HG03457 (cell line): ENCODE results near the gene CCDC134.
A peak's percentile ranks its signal among the peaks of the same experiment; 100 is the strongest.
"Not testable (repeated sequence)": the region's sequence is repeated elsewhere in the genome, so short reads cannot be mapped to it uniquely, and the experiment has no call there.

ENCODE experiments used
- ATAC-seq: cut with Tn5 transposase; IDR thresholded peaks from one replicate; pipeline ENCODE4 v1.9.1; 2021; ENCODE audit warnings: moderate number of reproducible peaks; ENCODE audit not compliant: unreplicated experiment

Gene CCDC134

GRCh38 chr22:41842996-41843970, 42.8 kb downstream of the CCDC134 start:
- ATAC-seq: no peak

GRCh38 chr22:41844036-41844435, 43.6 kb downstream of the CCDC134 start:
- no peak for ATAC-seq

- ATAC-seq: no peak
Measured at GRCh38 chr22:41844513-41844912, 44.0 kb downstream of the CCDC134 start.

GRCh38 chr22:41845380-41846267, 45.1 kb downstream of the CCDC134 start:
- no peak for ATAC-seq

DNA sequence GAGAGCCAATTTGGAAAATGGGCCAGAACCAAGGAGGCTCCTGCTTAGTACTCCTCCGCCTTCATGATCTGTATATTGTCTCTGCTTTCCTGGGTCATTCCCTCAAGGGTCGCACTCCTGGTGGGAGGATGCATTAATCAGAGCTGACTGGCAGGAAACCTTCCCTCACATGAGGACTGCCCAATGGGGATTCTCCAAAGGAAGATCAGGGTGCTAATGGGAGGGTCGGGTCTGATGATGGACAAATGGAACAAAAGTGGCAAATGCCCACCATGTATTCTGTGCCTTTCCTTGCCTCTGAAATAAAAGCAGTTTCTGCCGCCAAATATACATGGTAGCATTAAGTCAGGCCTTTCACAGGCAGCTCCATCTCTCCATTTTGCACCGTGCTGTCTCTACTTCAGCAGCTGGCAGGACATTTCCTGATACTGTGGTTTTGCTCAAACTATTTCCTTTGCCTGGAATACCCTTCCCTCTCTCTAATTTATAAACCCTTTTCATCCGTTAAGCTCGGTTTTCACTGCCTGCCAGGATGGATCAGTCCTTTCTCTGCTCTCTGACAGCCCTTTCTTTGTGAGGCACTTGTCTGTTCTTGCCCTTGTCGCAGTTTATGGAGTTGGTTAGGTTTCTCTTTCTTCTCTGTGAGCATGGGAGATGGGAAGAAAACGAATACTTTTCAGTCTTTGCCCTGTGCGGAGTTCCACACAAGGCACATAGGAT, 45.9 kb downstream of the CCDC134 start:
- ATAC-seq: no peak

GRCh38 chr22:41847300-41847699, 46.8 kb downstream of the CCDC134 start:
- no peak for ATAC-seq

GRCh38 chr22:41848468-41848867, 48.0 kb downstream of the CCDC134 start:
- no peak for ATAC-seq

DNA sequence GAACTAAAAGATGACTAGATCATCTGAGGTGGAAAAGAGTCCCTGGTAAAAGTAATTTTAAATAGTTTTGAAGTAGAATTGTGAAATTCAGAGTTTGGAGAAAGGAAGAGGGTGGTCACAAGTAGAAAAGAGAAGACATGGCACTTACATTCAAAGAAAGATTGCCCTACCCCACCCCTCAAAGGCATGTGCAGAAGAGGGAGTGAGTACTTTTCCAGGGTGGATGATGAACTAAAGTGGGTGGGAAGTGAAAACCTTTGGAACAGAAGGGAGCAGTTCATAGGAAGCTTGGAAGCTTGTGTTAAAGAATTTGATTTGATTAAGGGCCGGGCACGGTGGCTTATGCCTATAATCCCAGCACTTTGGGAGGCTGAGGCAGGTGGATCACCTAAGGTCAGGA, 56.0 kb downstream of the CCDC134 start:
- ATAC-seq: no peak

DNA sequence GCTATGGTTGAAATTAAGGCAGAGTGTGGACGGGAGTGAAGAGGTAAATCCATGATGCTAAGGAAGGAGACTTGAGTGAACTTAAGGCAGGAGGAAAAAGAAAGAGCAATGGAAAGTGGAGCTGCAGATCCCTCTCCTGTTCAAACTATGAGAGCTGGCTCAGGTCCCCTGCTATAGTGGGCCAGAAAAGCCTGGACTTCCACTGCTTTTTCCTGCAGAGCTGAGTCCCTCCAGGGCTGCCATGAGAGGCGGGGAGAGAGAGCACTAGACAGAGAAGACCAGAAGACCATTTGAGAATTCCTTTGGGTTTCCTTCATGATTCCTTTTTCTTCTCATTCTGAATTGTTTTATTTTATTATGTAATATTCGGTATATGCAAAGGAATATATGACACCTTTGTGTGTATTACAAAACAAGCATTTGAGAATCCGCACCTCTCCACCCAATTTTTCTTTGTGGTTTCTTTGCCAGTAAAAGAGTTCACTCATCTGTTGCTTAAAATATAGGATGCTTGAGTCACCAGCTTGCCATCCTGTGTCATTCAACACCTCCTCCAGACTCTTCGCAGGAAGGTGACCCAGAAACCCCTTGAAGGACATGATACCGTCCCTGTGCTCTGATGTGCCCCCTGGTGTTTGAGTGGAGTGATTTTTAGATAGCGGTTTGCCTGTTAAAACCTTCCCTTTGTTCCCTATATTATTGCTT, 56.8 kb downstream of the CCDC134 start:
- no peak for ATAC-seq

- no peak for ATAC-seq
Measured at GRCh38 chr22:41857860-41858199, 57.4 kb downstream of the CCDC134 start.

- peak; percentile 25 for ATAC-seq
Measured at GRCh38 chr22:41862160-41862529, 61.7 kb downstream of the CCDC134 start.

GRCh38 chr22:41862530-41863266, 62.2 kb downstream of the CCDC134 start:
- peak; percentile 43 for ATAC-seq

- no peak for ATAC-seq
Measured at GRCh38 chr22:41863472-41863871, 63.0 kb downstream of the CCDC134 start.

DNA sequence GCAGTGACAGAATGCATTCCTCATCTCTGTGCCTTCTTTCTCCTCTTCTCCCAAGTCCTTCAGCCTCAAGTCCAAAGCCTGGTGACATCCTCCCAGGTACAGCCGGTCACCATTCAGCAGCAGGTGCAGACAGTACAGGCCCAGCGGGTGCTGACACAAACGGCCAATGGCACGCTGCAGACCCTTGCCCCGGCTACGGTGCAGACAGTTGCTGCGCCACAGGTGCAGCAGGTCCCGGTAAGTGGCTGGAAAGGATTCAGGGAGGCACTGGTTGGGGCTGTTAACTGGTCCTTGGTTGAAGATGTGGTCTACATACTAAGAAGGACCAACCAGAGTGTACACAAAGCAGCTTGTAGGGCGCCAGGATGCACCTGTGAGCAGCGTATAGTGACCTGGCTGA, 68.1 kb downstream of the CCDC134 start:
- ATAC-seq: no peak

DNA sequence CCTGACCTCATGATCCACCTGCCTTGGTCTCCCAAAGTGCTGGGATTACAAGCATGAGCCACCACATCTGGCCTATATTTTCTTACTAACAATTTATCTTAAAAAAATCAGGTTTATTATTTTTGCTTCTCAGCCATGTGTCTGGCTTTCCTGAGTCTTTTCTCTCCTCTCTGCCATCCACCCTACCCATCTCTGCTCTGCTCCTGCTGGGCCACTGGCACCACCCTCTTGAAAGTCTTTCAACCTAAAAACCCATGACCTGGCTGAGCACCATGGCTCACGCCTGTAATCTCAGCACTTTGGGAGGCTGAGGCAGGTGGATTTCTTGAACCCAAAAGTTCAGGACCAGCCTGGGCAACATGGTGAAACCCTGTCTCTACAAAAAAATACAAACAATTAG, 69.6 kb downstream of the CCDC134 start:
- not testable (repeated sequence) for ATAC-seq

DNA sequence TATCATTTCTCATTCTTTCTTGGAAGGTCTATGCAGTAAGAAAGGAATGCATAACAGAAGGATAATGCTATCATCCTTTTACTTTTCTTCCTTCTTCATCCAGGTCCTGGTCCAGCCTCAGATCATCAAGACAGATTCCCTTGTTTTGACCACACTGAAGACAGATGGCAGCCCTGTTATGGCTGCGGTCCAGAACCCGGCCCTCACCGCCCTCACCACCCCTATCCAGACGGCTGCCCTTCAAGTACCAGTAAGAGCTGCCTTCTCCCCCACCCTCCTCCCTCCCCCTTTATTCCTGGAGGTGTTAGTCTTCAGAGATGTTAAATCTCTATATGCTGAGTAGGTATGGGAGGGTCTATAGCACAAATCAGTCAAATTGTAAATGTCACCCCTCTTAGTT, 70.3 kb downstream of the CCDC134 start:
- no peak for ATAC-seq

DNA sequence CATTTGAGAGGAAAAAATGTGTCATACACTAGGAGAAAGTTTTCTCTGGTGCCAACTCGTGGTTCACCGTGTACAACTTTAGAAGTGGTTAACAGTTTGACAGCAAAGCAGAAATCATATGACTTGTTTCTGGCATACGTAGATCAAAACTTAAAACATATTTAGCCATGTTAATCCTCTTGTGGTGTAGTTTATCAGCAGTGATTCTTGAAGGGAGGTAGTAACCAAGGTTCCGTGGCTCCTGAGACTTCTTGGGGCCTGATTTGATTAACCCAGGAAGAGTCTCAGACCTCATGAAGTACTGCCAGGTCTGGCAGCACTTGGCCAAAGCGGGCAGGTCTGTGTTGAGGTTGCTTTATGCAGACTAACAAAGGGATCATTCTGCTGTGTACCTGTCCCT, 72.9 kb downstream of the CCDC134 start:
- ATAC-seq: no peak

DNA sequence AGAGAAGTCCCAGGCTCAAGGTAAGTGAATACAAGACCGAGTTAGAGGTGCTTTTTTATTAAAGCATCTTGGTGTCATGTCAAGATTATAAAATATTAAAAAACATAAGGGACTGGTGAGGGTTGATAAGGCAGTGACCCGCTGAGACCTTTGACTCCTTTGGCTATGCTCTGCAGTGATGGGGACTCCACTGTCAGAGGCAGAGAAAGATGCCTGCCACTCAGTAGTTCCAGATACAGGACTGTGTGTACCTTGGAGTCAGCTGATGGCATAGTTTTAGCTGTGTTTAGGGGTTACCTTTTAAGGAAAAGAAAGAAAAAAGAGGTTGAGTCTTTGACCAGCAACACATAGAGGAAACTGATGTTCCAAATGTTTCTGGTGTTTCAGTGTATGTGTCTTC, 73.6 kb downstream of the CCDC134 start:
- ATAC-seq: no peak

- no peak for ATAC-seq
Measured at GRCh38 chr22:41875531-41876270, 75.2 kb downstream of the CCDC134 start.
